IPS-11a (cell line): Measurements from ENCODE around the gene CALCB.
A peak's percentile ranks its signal among the peaks of the same experiment; 100 is the strongest.

ENCODE experiments used
- H3K4me3 ChIP-seq: one replicate; pipeline ENCODE4 v1.5.1; 2013; ENCODE audit warnings: low read depth, low read length, control low read depth

CALCB gene

GRCh38 chr11:15074206-15075161 lies 1.1 kb downstream of the CALCB start:
- H3K4me3 ChIP-seq: peak overlapping the region; percentile 67

- no peak overlapping the region for H3K4me3 ChIP-seq
Measured at GRCh38 chr11:15075162-15075526, 1.8 kb downstream of the CALCB start.

- H3K4me3 ChIP-seq: no peak overlapping the region
Measured at GRCh38 chr11:15091175-15091574, 17.8 kb downstream of the CALCB start.

GRCh38 chr11:15091625-15092024 lies 18.2 kb downstream of the CALCB start:
- H3K4me3 ChIP-seq: no peak overlapping the region

- H3K4me3 ChIP-seq: no peak overlapping the region
Measured at GRCh38 chr11:15093432-15093831, 20.0 kb downstream of the CALCB start.

GRCh38 chr11:15095736-15096228 lies 22.4 kb downstream of the CALCB start:
- no peak overlapping the region for H3K4me3 ChIP-seq

GRCh38 chr11:15097411-15097810 lies 24.0 kb downstream of the CALCB start:
- no peak overlapping the region for H3K4me3 ChIP-seq

- H3K4me3 ChIP-seq: no peak overlapping the region
Measured at GRCh38 chr11:15099267-15099666, 25.9 kb downstream of the CALCB start.

GRCh38 chr11:15101072-15101709 lies 27.8 kb downstream of the CALCB start:
- no peak overlapping the region for H3K4me3 ChIP-seq

GRCh38 chr11:15104166-15104565 lies 30.8 kb downstream of the CALCB start:
- no peak overlapping the region for H3K4me3 ChIP-seq

GRCh38 chr11:15106201-15106965 lies 33.0 kb downstream of the CALCB start:
- H3K4me3 ChIP-seq: no peak overlapping the region

- no peak overlapping the region for H3K4me3 ChIP-seq
Measured at GRCh38 chr11:15107730-15108515, 34.5 kb downstream of the CALCB start.

GRCh38 chr11:15108592-15109130 lies 35.3 kb downstream of the CALCB start:
- no peak overlapping the region for H3K4me3 ChIP-seq

- H3K4me3 ChIP-seq: no peak overlapping the region
Measured at GRCh38 chr11:15109602-15110001, 36.2 kb downstream of the CALCB start.

- H3K4me3 ChIP-seq: no peak overlapping the region
Measured at GRCh38 chr11:15111215-15111614, 37.8 kb downstream of the CALCB start.

GRCh38 chr11:15112131-15112541 lies 38.7 kb downstream of the CALCB start:
- H3K4me3 ChIP-seq: no peak overlapping the region

GRCh38 chr11:15113381-15113780 lies 40.0 kb downstream of the CALCB start:
- H3K4me3 ChIP-seq: no peak overlapping the region

GRCh38 chr11:15114501-15115475 lies 41.4 kb downstream of the CALCB start, which contains the start of gene INSC:
Gene INSC (plus strand): TSS chr11:15114923. CDS start chr11:15149175, 34,252 bp downstream.
- H3K4me3 ChIP-seq: peak within 1 kb of the TSS; percentile 35

GRCh38 chr11:15115686-15116085 lies 42.3 kb downstream of the CALCB start:
- no peak overlapping the region for H3K4me3 ChIP-seq
